NCI-H226 (cell line): Measurements from ENCODE around the gene NME9.

Source experiments
- DNase-seq: peaks from one replicate; pipeline ENCODE4 v3.0.0-alpha.2; 2015

NME9 gene

GRCh38 chr3:138331143-138331894 is 1.7 kb upstream of the NME9 start:
- DNase-seq, result no peak

- no peak for DNase-seq
Measured at GRCh38 chr3:138329984-138330293, 288 bp upstream of the NME9 start.

- DNase-seq, result no peak
Measured at GRCh38 chr3:138328341-138328740, 1.3 kb downstream of the NME9 start.

- no peak for DNase-seq
Measured at GRCh38 chr3:138327831-138328230, 1.8 kb downstream of the NME9 start.

GRCh38 chr3:138326866-138327595 is 2.6 kb downstream of the NME9 start:
- DNase-seq, result no peak

GRCh38 chr3:138325990-138326389 is 3.7 kb downstream of the NME9 start:
- no peak for DNase-seq

- DNase-seq, result no peak
Measured at GRCh38 chr3:138323971-138324370, 5.7 kb downstream of the NME9 start.

- no peak for DNase-seq
Measured at GRCh38 chr3:138317687-138318086, 12.0 kb downstream of the NME9 start.

GRCh38 chr3:138314751-138315150 is 14.9 kb downstream of the NME9 start:
- DNase-seq, result peak; percentile 21

- no peak for DNase-seq
Measured at GRCh38 chr3:138310494-138310893, 19.2 kb downstream of the NME9 start.

GRCh38 chr3:138308783-138309182 is 20.9 kb downstream of the NME9 start:
- no peak for DNase-seq

- DNase-seq, result no peak
Measured at GRCh38 chr3:138307899-138308298, 21.8 kb downstream of the NME9 start.

- no peak for DNase-seq
Measured at GRCh38 chr3:138303474-138303873, 26.2 kb downstream of the NME9 start.

GRCh38 chr3:138300647-138301046 is 29.0 kb downstream of the NME9 start:
- no peak for DNase-seq

- no peak for DNase-seq
Measured at GRCh38 chr3:138297876-138298275, 31.8 kb downstream of the NME9 start.

GRCh38 chr3:138297059-138297607 is 32.5 kb downstream of the NME9 start:
- DNase-seq, result no peak

GRCh38 chr3:138296639-138297038 is 33.0 kb downstream of the NME9 start:
- DNase-seq, result no peak

GRCh38 chr3:138289701-138290100 is 40.0 kb downstream of the NME9 start:
- DNase-seq, result no peak

- DNase-seq, result no peak
Measured at GRCh38 chr3:138289260-138289659, 40.4 kb downstream of the NME9 start.

GRCh38 chr3:138284957-138285477 is 44.6 kb downstream of the NME9 start:
- no peak for DNase-seq

GRCh38 chr3:138284079-138284478 is 45.6 kb downstream of the NME9 start:
- no peak for DNase-seq

GRCh38 chr3:138282836-138283235 is 46.8 kb downstream of the NME9 start:
- DNase-seq, result no peak

GRCh38 chr3:138281561-138281960 is 48.1 kb downstream of the NME9 start:
- no peak for DNase-seq

- DNase-seq, result no peak
Measured at GRCh38 chr3:138271189-138271794, 58.4 kb downstream of the NME9 start.
